Karpas-422 (cell line): ENCODE results near the gene BLNK. TPM values are rescaled to one million over a fixed set of nuclear protein-coding genes. Genes with fewer than 3 reads are reported as not detected.

Experiments used
- DNase-seq: peaks from one replicate; pipeline ENCODE4 v3.0.0-alpha.2; 2015
- H2AFZ ChIP-seq: fragments of 200-600 bp; sonication (generic); 2 replicates; pipeline ENCODE4 v1.6.1; 2014; ENCODE audit warnings: antibody characterized with exemption, low read length, mixed read lengths
- H3K27ac ChIP-seq: fragments of 200-600 bp; sonication (generic); 2 replicates; pipeline ENCODE4 v1.5.1; 2014; ENCODE audit warnings: mild to moderate bottlenecking, low read length, moderate library complexity
- H3K27me3 ChIP-seq: fragments of 200-600 bp; sonication (generic); 2 replicates; pipeline ENCODE4 v1.6.1; 2014; ENCODE audit warnings: low read length, mixed read lengths
- H3K36me3 ChIP-seq: fragments of 200-600 bp; sonication (generic); 2 replicates; pipeline ENCODE4 v1.6.1; 2014; ENCODE audit warnings: low read length, mixed read lengths; ENCODE audit not compliant: insufficient read depth
- H3K4me1 ChIP-seq: fragments of 200-600 bp; sonication (generic); 2 replicates; pipeline ENCODE4 v1.6.1; 2014; ENCODE audit warnings: mild to moderate bottlenecking, low read length, mixed read lengths
- H3K4me2 ChIP-seq: fragments of 200-600 bp; sonication (generic); 2 replicates; pipeline ENCODE4 v1.6.1; 2014; ENCODE audit warnings: low read length, low read depth, mild to moderate bottlenecking; ENCODE audit not compliant: poor library complexity, severe bottlenecking
- H3K4me3 ChIP-seq: fragments of 200-600 bp; sonication (generic); 2 replicates; pipeline ENCODE4 v1.5.1; 2014; ENCODE audit warnings: mild to moderate bottlenecking, antibody characterized with exemption, low read length, mixed read lengths
- H3K79me2 ChIP-seq: fragments of 200-600 bp; sonication (generic); 2 replicates; pipeline ENCODE4 v1.6.1; 2014; ENCODE audit warnings: mild to moderate bottlenecking, low read length, mixed read lengths
- H3K9ac ChIP-seq: fragments of 200-600 bp; sonication (generic); 2 replicates; pipeline ENCODE4 v1.6.0; 2014; ENCODE audit warnings: low read length
- H3K9me2 ChIP-seq: fragments of 200-600 bp; sonication (generic), shearing (Covaris generic); replicated peaks from 2 replicates; pipeline ENCODE4 v1.6.0; 2014; ENCODE audit warnings: mild to moderate bottlenecking, low read length, moderate library complexity; ENCODE audit not compliant: insufficient read depth
- H3K9me3 ChIP-seq: fragments of 300-700, 200-600 bp; sonication (generic); 2 replicates; pipeline ENCODE4 v1.6.1; 2014; ENCODE audit warnings: low read length, mixed read lengths
- H4K20me1 ChIP-seq: fragments of 200-600 bp; sonication (generic); 2 replicates; pipeline ENCODE4 v1.6.1; 2014; ENCODE audit warnings: mild to moderate bottlenecking, antibody characterized with exemption, low read length, low read depth; ENCODE audit not compliant: insufficient read depth
- total RNA-seq: library from RNA; depleted of rRNA; stranded (reverse); fragments of >200 nt; shearing (Covaris generic); gene quantifications from 2 replicates; pipeline ENCODE4 v1.2.3, GENCODE V29; 2014; ENCODE audit warnings: low replicate concordance

Gene BLNK
- total RNA-seq, 1 experiment from 2014 or later, result 99.1 TPM

GRCh38 chr10:96283351-96283750, 12.0 kb upstream of the BLNK start:
- DNase-seq, result no peak
- Histone ChIP-seq H3K27ac (0 out of 2 replicates have a peak overlapping the region, but pooled peaks have one; percentile 8), H3K4me1 (peaks cover 59% of the 10 kb centered on the region), H3K4me2 (no peak overlapping the region), H3K4me3 (no peak overlapping the region), H3K9me2 (no peaks in the 10 kb centered on the region), H2AFZ (peak overlapping the region; percentile 31; the same call in 1 of the 2 replicates), H3K9me3 (no peaks in the 10 kb centered on the region), H3K27me3 (no peaks in the 10 kb centered on the region), H3K79me2 (no peaks in the 10 kb centered on the region), H3K9ac (no peak overlapping the region), H3K36me3 (no peaks in the 10 kb centered on the region), H4K20me1 (no peaks in the 10 kb centered on the region)

GRCh38 chr10:96281444-96282029, 10.2 kb upstream of the BLNK start:
- Histone ChIP-seq H3K9me3 (no peaks in the 10 kb centered on the region), H3K4me1 (peaks cover 49% of the 10 kb centered on the region), H3K27me3 (no peaks in the 10 kb centered on the region), H3K9me2 (no peaks in the 10 kb centered on the region), H3K4me3 (no peak overlapping the region), H2AFZ (no peak overlapping the region), H3K9ac (no peak overlapping the region), H4K20me1 (no peaks in the 10 kb centered on the region), H3K27ac (peak overlapping the region; percentile 30; the same call in 1 of the 2 replicates), H3K79me2 (no peaks in the 10 kb centered on the region), H3K4me2 (no peak overlapping the region), H3K36me3 (no peaks in the 10 kb centered on the region)
- DNase-seq, result no peak

GRCh38 chr10:96280859-96281258, 9.5 kb upstream of the BLNK start:
- Histone ChIP-seq H4K20me1 (no peaks in the 10 kb centered on the region), H3K27me3 (no peaks in the 10 kb centered on the region), H3K4me3 (no peak overlapping the region), H3K79me2 (no peaks in the 10 kb centered on the region), H3K27ac (peak overlapping the region; percentile 100; the same call in 1 of the 2 replicates), H3K9me2 (no peaks in the 10 kb centered on the region), H3K9ac (no peak overlapping the region), H3K9me3 (no peaks in the 10 kb centered on the region), H3K4me1 (peaks cover 51% of the 10 kb centered on the region), H2AFZ (no peak overlapping the region), H3K36me3 (no peaks in the 10 kb centered on the region), H3K4me2 (no peak overlapping the region)
- DNase-seq, result no peak

GRCh38 chr10:96279191-96279641, 7.8 kb upstream of the BLNK start:
- Histone ChIP-seq H2AFZ (no peak overlapping the region), H3K4me1 (peaks cover 54% of the 10 kb centered on the region), H3K27ac (peak overlapping the region; percentile 100), H4K20me1 (no peaks in the 10 kb centered on the region), H3K27me3 (no peaks in the 10 kb centered on the region), H3K4me3 (0 out of 2 replicates have a peak overlapping the region, but pooled peaks have one; percentile 30), H3K79me2 (no peaks in the 10 kb centered on the region), H3K9me3 (no peaks in the 10 kb centered on the region), H3K36me3 (no peaks in the 10 kb centered on the region), H3K9ac (peak overlapping the region; percentile 33), H3K9me2 (no peaks in the 10 kb centered on the region), H3K4me2 (peak overlapping the region; percentile 50)
- peak; percentile 79 for DNase-seq

- peak; percentile 30 for DNase-seq
- Histone ChIP-seq H3K27me3 (no peaks in the 10 kb centered on the region), H3K4me2 (no peak overlapping the region), H3K9ac (no peak overlapping the region), H3K36me3 (no peaks in the 10 kb centered on the region), H3K4me1 (peaks cover 74% of the 10 kb centered on the region), H4K20me1 (no peaks in the 10 kb centered on the region), H3K4me3 (no peak overlapping the region), H3K27ac (peak overlapping the region; percentile 100), H3K79me2 (peaks cover 1% of the 10 kb centered on the region; the same call in 1 of the 2 replicates), H2AFZ (no peak overlapping the region), H3K9me3 (no peaks in the 10 kb centered on the region), H3K9me2 (no peaks in the 10 kb centered on the region)
Observed at GRCh38 chr10:96276831-96277230, 5.5 kb upstream of the BLNK start.

- Histone ChIP-seq H3K9me2 (no peaks in the 10 kb centered on the region), H3K36me3 (no peaks in the 10 kb centered on the region), H3K4me2 (no peak overlapping the region), H3K9ac (no peak overlapping the region), H4K20me1 (no peaks in the 10 kb centered on the region), H3K4me3 (no peak overlapping the region), H3K4me1 (peaks cover 77% of the 10 kb centered on the region), H2AFZ (no peak overlapping the region; the same call in 1 of the 2 replicates), H3K79me2 (peaks cover 3% of the 10 kb centered on the region; the same call in 1 of the 2 replicates), H3K27ac (peak overlapping the region; percentile 100), H3K9me3 (no peaks in the 10 kb centered on the region), H3K27me3 (no peaks in the 10 kb centered on the region)
- no peak for DNase-seq
Observed at GRCh38 chr10:96276426-96276825, 5.1 kb upstream of the BLNK start.

GRCh38 chr10:96275685-96276418, 4.5 kb upstream of the BLNK start:
- Histone ChIP-seq H3K9me3 (no peaks in the 10 kb centered on the region), H3K4me3 (no peak overlapping the region), H3K27me3 (no peaks in the 10 kb centered on the region), H3K9ac (peak overlapping the region; percentile 45), H3K4me2 (no peak overlapping the region), H4K20me1 (no peaks in the 10 kb centered on the region), H3K9me2 (no peaks in the 10 kb centered on the region), H3K27ac (peak overlapping the region; percentile 100), H3K4me1 (peaks cover 76% of the 10 kb centered on the region), H2AFZ (peak overlapping the region; percentile 50), H3K79me2 (peaks cover 8% of the 10 kb centered on the region), H3K36me3 (no peaks in the 10 kb centered on the region)
- DNase-seq, result no peak
